A549 (cell line): Measurements from ENCODE around the gene LMNB1. TPM values are rescaled to one million over a fixed set of nuclear protein-coding genes. Genes with fewer than 3 reads are reported as not detected.

Experiments
- ATAC-seq, 2 experiments: fragments of 200-7000 bp in 1 of 2; fragments of >200 bp in 1 of 2; cut with Nextera tagmentation in 1 of 2; cut with Tn5 transposase in 1 of 2; 3 replicates each; pipeline versions ENCODE4 v1.8.0 to v1.9.1; 2018 to 2020; ENCODE audit warnings: mild to moderate bottlenecking in 1 of 2, moderate library complexity in 1 of 2
- CTCF ChIA-PET: fragments of 300-600 bp; sonication (Branson Sonifier 250); formaldehyde crosslinking; extraction: SDS; loops from one replicate; lab custom pipeline; 2021; ENCODE audit warnings: antibody characterized with exemption, inconsistent platforms; lab: Yijun Ruan, JAX
- POLR2A ChIA-PET: fragments of 350-600 bp; formaldehyde crosslinking; extraction: SDS; loops from one replicate; lab custom pipeline; 2021; ENCODE audit warnings: antibody characterized with exemption, inconsistent platforms; lab: Yijun Ruan, JAX
- DNase-seq, 2 experiments: peaks; one replicate each; pipeline versions ENCODE4 v3.0.0 to v3.0.0-alpha.2; 2011 to 2016; ENCODE audit warnings: low read depth in 1 of 2, low spot score in 1 of 2
- FAIRE-seq: peaks from 2 replicates; lab custom pipeline; 2011; peaks lifted over from hg19 to GRCh38; lab: Jason Lieb, UNC
- H3K27ac ChIP-seq, 2 experiments: fragments of >200 bp; sonication (Bioruptor Twin); formaldehyde crosslinking; 3 replicates each; pipeline ENCODE4 v1.5.1; 2016 to 2017
- H3K4me1 ChIP-seq: fragments of >200 bp; sonication (Bioruptor Twin); formaldehyde crosslinking; 3 replicates; pipeline ENCODE4 v1.6.1; 2016
- H3K4me2 ChIP-seq: fragments of >200 bp; sonication (Bioruptor Twin); formaldehyde crosslinking; 3 replicates; pipeline ENCODE4 v1.6.1; 2016
- H3K4me3 ChIP-seq: fragments of >200 bp; sonication (Bioruptor Twin); formaldehyde crosslinking; 3 replicates; pipeline ENCODE4 v1.5.1; 2016
- H3K9me3 ChIP-seq: fragments of >200 bp; sonication (Bioruptor Twin); formaldehyde crosslinking; 3 replicates; pipeline ENCODE4 v1.6.1; 2016
- BCL3 ChIP-seq: fragments of >200 bp; sonication (Bioruptor Twin); formaldehyde crosslinking; IDR thresholded peaks from 3 replicates; pipeline ENCODE4 v1.6.1; 2016
- BHLHE40 ChIP-seq: IDR thresholded peaks from 2 replicates; pipeline ENCODE4 v1.6.1; 2012; ENCODE audit warnings: low read depth, low read length, inconsistent platforms
- E2F6 ChIP-seq: IDR thresholded peaks from 2 replicates; pipeline ENCODE4 v1.6.1; 2012; ENCODE audit warnings: low read depth, borderline replicate concordance
- EHMT2 ChIP-seq: fragments of 200-600 bp; sonication (generic); IDR thresholded peaks from 2 replicates; pipeline ENCODE4 v1.6.1; 2016; ENCODE audit warnings: antibody characterized with exemption, low read depth, mild to moderate bottlenecking, moderate library complexity
- EP300 ChIP-seq, 2 experiments: fragments of >200 bp; sonication (Bioruptor Twin); formaldehyde crosslinking; IDR thresholded peaks; 2 replicates in 1 of 2; 3 replicates in 1 of 2; pipeline ENCODE4 v1.6.1; 2016 to 2017
- ESRRA ChIP-seq: fragments of 150-350 bp; IDR thresholded peaks from 2 replicates; pipeline ENCODE4 v1.6.1; 2014; ENCODE audit warnings: mild to moderate bottlenecking, low read length, borderline replicate concordance
- GATA3 ChIP-seq: IDR thresholded peaks from 2 replicates; pipeline ENCODE4 v1.6.1; 2012; ENCODE audit warnings: borderline replicate concordance
- HDAC2 ChIP-seq: fragments of 200-600 bp; sonication (generic); IDR thresholded peaks from 2 replicates; pipeline ENCODE4 v1.6.1; 2016
- HEYL ChIP-seq: fragments of 250-450 bp; sonication (Bioruptor Pico); IDR thresholded peaks from 2 replicates; pipeline ENCODE4 v1.8.0; 2021; ENCODE audit warnings: mild to moderate bottlenecking, moderate library complexity
- HOXA7 ChIP-seq: fragments of 250-450 bp; sonication (Bioruptor Pico); IDR thresholded peaks from 2 replicates; pipeline ENCODE4 v1.5.0; 2020; ENCODE audit warnings: mild to moderate bottlenecking, moderate library complexity
- HOXB5 ChIP-seq: fragments of 250-450 bp; sonication (Bioruptor Pico); IDR thresholded peaks from 2 replicates; pipeline ENCODE4 v1.5.0; 2020; ENCODE audit warnings: mild to moderate bottlenecking, moderate library complexity
- NFE2L2 ChIP-seq: fragments of 150-350 bp; conservative IDR thresholded peaks from 2 replicates; pipeline ENCODE4 v1.6.1; 2014; ENCODE audit warnings: low read length
- NR3C1 ChIP-seq: fragments of >200 bp; sonication (Bioruptor Twin); formaldehyde crosslinking; IDR thresholded peaks from 3 replicates; pipeline ENCODE4 v1.6.1; 2017
- RCOR1 ChIP-seq: fragments of 150-350 bp; IDR thresholded peaks from 2 replicates; pipeline ENCODE4 v1.6.1; 2014; ENCODE audit warnings: antibody characterized with exemption, low read length, low read depth
- REST ChIP-seq: fragments of 200-600 bp; sonication (generic); IDR thresholded peaks from 2 replicates; pipeline ENCODE4 v1.6.1; 2016; ENCODE audit warnings: antibody characterized with exemption, mild to moderate bottlenecking, moderate library complexity
- RFX5 ChIP-seq: fragments of 450-650 bp; IDR thresholded peaks from 2 replicates; pipeline ENCODE4 v1.7.1; 2014; ENCODE audit warnings: antibody characterized with exemption, mild to moderate bottlenecking, moderate library complexity
- SMC3 ChIP-seq: fragments of >200 bp; sonication (Bioruptor Twin); formaldehyde crosslinking; IDR thresholded peaks from 3 replicates; pipeline ENCODE4 v1.6.1; 2018; ENCODE audit warnings: inconsistent platforms
- USF2 ChIP-seq: fragments of 450-650 bp; IDR thresholded peaks from 2 replicates; pipeline ENCODE4 v1.6.1; 2014; ENCODE audit warnings: antibody characterized with exemption
- ZSCAN20 ChIP-seq: fragments of 250-450 bp; sonication (Bioruptor Pico); IDR thresholded peaks from 2 replicates; pipeline ENCODE4 v1.8.0; 2022; ENCODE audit warnings: mild to moderate bottlenecking, moderate library complexity
- WGBS: methylation state at CpG from one replicate; pipeline ENCODE4 v1.1.6; 2017; ENCODE audit errors: missing lambda C conversion rate; 5-methylcytosine and 5-hydroxymethylcytosine counted together
- polyA plus RNA-seq, 4 experiments: library from polyadenylated mRNA; depleted of rRNA in 3 of 4; stranded (reverse); fragments of >200 nt; fragmentation: RNase III in 1 of 4; extraction: RNeasy Plus Mini Kit Qiagen cat#74134 plus additional on column Dnase treatment in 1 of 4; gene quantifications; 2 replicates in 3 of 4; 3 replicates in 1 of 4; pipeline ENCODE4 v1.2.3, GENCODE V29; 2011 to 2017
- TF ChIP-seq, protein P1 (sequence below): fragments of 250-450 bp; sonication (Bioruptor Pico); IDR thresholded peaks from 2 replicates; pipeline ENCODE4 v1.5.0; 2020; ENCODE audit warnings: low read depth, mild to moderate bottlenecking, moderate library complexity
- TF ChIP-seq, protein P2 (sequence below): fragments of >200 bp; sonication (Bioruptor Twin); formaldehyde crosslinking; IDR thresholded peaks from 2 replicates; pipeline ENCODE4 v1.6.1; 2016
- TF ChIP-seq, protein P3 (sequence below): fragments of 250-450 bp; sonication (Bioruptor Pico); IDR thresholded peaks from 2 replicates; pipeline ENCODE4 v1.5.0; 2021; ENCODE audit warnings: mild to moderate bottlenecking, moderate library complexity, borderline replicate concordance
- TF ChIP-seq, protein P4 (sequence below): IDR thresholded peaks from 2 replicates; pipeline ENCODE4 v1.6.1; 2012

Gene LMNB1
- polyA plus RNA-seq, 2 of the 4 experiments (the other 2 are of a cell fraction): 45.9 to 55.6 TPM

- Histone ChIP-seq H3K4me3 (no peak overlapping the region), H3K9me3 (no peaks in the 10 kb centered on the region), H3K4me2 (no peak overlapping the region), H3K27ac (no peak overlapping the region), H3K4me1 (peaks cover 5% of the 10 kb centered on the region; the same call in 1 of the 3 replicates)
- TF ChIP-seq NR3C1 (no peak), BCL3 (no peak), ESRRA (no peak)
- no peak for ATAC-seq
- FAIRE-seq: no peak
- ChIA-PET CTCF (interaction anchor here (1.5 kb wide), 1 partner anchor 10 kb away, joined by 3 read pairs; no protein-coding TSS in a partner anchor), POLR2A (no interaction called here)
- DNase-seq: no peak
- 94% methylated on average over 8 of the region's 8 CpGs for WGBS
Observed at GRCh38 chr5:126848253-126848652, 71.3 kb downstream of the LMNB1 start.

DNA sequence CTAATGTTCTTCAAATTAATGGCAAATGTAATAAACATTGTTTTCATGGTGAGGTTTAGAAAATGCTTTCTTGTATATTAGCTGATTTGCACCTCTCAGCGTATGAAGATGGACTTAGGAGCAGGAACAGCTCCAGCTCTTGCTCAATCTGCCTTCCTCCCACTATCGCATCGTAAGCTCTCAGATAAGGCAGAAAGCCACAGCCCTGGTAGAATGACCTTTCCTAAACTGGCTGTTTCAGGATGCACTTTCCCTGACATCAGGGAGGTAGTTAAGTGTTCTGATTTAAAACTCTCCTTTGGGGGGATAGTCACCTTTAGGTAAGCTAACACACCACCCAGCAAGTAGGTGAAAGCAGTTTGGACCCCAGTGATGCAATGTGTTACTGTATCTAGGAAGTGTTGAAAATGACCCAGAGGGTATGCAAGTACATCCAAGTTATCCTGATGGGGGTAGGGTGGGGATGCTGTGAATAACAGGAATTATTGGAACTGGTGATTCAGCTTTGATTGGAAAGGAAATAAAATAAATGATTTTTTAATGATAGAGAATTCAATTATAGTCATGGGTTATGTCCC lies 72.3 kb downstream of the LMNB1 start:
- ChIA-PET POLR2A (no interaction called here), CTCF (interaction anchor here (1.5 kb wide), 1 partner anchor 11 kb away, joined by 3 read pairs; no protein-coding TSS in a partner anchor)
- 99% methylated on average over 3 of the region's 3 CpGs for WGBS
- Histone ChIP-seq H3K4me1 (peaks cover 5% of the 10 kb centered on the region; the same call in 1 of the 3 replicates), H3K4me3 (no peak overlapping the region), H3K9me3 (no peaks in the 10 kb centered on the region), H3K27ac (no peak overlapping the region), H3K4me2 (no peak overlapping the region)
- DNase-seq (no peak), FAIRE-seq (no peak), ATAC-seq (no peak)
- TF ChIP-seq HEYL: no peak
- TF ChIP-seq HOXB5: no peak
- TF ChIP-seq, protein P1, sequence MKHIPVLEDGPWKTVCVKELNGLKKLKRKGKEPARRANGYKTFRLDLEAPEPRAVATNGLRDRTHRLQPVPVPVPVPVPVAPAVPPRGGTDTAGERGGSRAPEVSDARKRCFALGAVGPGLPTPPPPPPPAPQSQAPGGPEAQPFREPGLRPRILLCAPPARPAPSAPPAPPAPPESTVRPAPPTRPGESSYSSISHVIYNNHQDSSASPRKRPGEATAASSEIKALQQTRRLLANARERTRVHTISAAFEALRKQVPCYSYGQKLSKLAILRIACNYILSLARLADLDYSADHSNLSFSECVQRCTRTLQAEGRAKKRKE (CRISPR knock-in tag): no peak
- TF ChIP-seq RFX5: no peak
- no peak for TF ChIP-seq SMC3
- TF ChIP-seq, protein P2, sequence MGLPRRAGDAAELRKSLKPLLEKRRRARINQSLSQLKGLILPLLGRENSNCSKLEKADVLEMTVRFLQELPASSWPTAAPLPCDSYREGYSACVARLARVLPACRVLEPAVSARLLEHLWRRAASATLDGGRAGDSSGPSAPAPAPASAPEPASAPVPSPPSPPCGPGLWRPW: no peak
- TF ChIP-seq, protein P3, sequence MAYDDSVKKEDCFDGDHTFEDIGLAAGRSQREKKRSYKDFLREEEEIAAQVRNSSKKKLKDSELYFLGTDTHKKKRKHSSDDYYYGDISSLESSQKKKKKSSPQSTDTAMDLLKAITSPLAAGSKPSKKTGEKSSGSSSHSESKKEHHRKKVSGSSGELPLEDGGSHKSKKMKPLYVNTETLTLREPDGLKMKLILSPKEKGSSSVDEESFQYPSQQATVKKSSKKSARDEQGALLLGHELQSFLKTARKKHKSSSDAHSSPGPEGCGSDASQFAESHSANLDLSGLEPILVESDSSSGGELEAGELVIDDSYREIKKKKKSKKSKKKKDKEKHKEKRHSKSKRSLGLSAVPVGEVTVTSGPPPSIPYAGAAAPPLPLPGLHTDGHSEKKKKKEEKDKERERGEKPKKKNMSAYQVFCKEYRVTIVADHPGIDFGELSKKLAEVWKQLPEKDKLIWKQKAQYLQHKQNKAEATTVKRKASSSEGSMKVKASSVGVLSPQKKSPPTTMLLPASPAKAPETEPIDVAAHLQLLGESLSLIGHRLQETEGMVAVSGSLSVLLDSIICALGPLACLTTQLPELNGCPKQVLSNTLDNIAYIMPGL (CRISPR knock-in tag): no peak
- TF ChIP-seq REST: no peak
- TF ChIP-seq GATA3: no peak
- no peak for TF ChIP-seq EP300 (IDR thresholded peaks at IDR 0.05)
- TF ChIP-seq ZSCAN20 (CRISPR knock-in tag): no peak
- TF ChIP-seq EHMT2: no peak
- TF ChIP-seq BHLHE40: no peak
- no peak for TF ChIP-seq E2F6
- TF ChIP-seq, protein P4, sequence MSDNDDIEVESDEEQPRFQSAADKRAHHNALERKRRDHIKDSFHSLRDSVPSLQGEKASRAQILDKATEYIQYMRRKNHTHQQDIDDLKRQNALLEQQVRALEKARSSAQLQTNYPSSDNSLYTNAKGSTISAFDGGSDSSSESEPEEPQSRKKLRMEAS: no peak
- TF ChIP-seq HDAC2: no peak
- TF ChIP-seq NFE2L2: no peak
- TF ChIP-seq USF2: no peak
- no peak for TF ChIP-seq RCOR1
- no peak for TF ChIP-seq HOXA7
